Mucosa of rectum (tissue), 2 donors: ENCODE measurements around the gene CAT.

Source experiments
- H3K27ac ChIP-seq, 2 donors: one replicate each; pipeline ENCODE4 v1.7.0; 2013; ENCODE audit warnings: inconsistent platforms in 2 of 2, low read depth in 2 of 2, low read length in 2 of 2
- H3K27me3 ChIP-seq, 2 donors: one replicate each; pipeline ENCODE4 v1.7.0; 2013; ENCODE audit warnings: low read length in 2 of 2; ENCODE audit not compliant: control insufficient read depth in 2 of 2, insufficient read depth in 2 of 2
- H3K36me3 ChIP-seq, 2 donors: one replicate each; pipeline ENCODE4 v1.7.0; 2013; ENCODE audit warnings: low read length in 2 of 2; ENCODE audit not compliant: control insufficient read depth in 2 of 2, insufficient read depth in 2 of 2
- H3K4me1 ChIP-seq, 2 donors: one replicate each; pipeline ENCODE4 v1.7.0; 2013; ENCODE audit warnings: low read length in 2 of 2, mild to moderate bottlenecking in 1 of 2; ENCODE audit not compliant: control insufficient read depth in 2 of 2, insufficient read depth in 2 of 2
- H3K4me3 ChIP-seq, 2 donors: one replicate each; pipeline ENCODE4 v1.7.0; 2013; ENCODE audit warnings: low read length in 2 of 2
- H3K9ac ChIP-seq, 2 donors: one replicate each; pipeline ENCODE4 v1.7.0; 2013; ENCODE audit warnings: low read length in 2 of 2, low read depth in 1 of 2, mild to moderate bottlenecking in 1 of 2
- H3K9me3 ChIP-seq, 2 donors: one replicate each; pipeline ENCODE4 v1.7.0; 2013; ENCODE audit warnings: low read length in 2 of 2; ENCODE audit not compliant: control insufficient read depth in 2 of 2
- donor health status: healthy.
- donor health status: Normal muscosa, but diverticular disease.

The CAT gene

GRCh38 chr11:34505874-34506273 is 67.1 kb downstream of the CAT start:
- no peak overlapping the region for H3K27ac ChIP-seq
- H3K4me3 ChIP-seq, result no peak overlapping the region
- no peaks in the 10 kb centered on the region for H3K4me1 ChIP-seq
- no peaks in the 10 kb centered on the region for H3K27me3 ChIP-seq
- H3K36me3 ChIP-seq, result no peaks in the 10 kb centered on the region
- H3K9me3 ChIP-seq, result no peaks in the 10 kb centered on the region
- no peak overlapping the region for H3K9ac ChIP-seq

GRCh38 chr11:34507156-34507555 is 68.4 kb downstream of the CAT start:
- Histone ChIP-seq H3K36me3 (no peaks in the 10 kb centered on the region), H3K9ac (no peak overlapping the region), H3K27ac (no peak overlapping the region), H3K9me3 (no peaks in the 10 kb centered on the region), H3K4me3 (no peak overlapping the region), H3K27me3 (no peaks in the 10 kb centered on the region), H3K4me1 (no peaks in the 10 kb centered on the region)

GRCh38 chr11:34507610-34508009 is 68.9 kb downstream of the CAT start:
- Histone ChIP-seq H3K9ac (no peak overlapping the region), H3K27me3 (no peaks in the 10 kb centered on the region), H3K4me3 (no peak overlapping the region), H3K4me1 (no peaks in the 10 kb centered on the region), H3K27ac (no peak overlapping the region), H3K9me3 (no peaks in the 10 kb centered on the region), H3K36me3 (no peaks in the 10 kb centered on the region)

- Histone ChIP-seq H3K27ac (no peak overlapping the region), H3K4me3 (no peak overlapping the region), H3K27me3 (no peaks in the 10 kb centered on the region), H3K9me3 (no peaks in the 10 kb centered on the region), H3K36me3 (no peaks in the 10 kb centered on the region), H3K4me1 (no peaks in the 10 kb centered on the region), H3K9ac (no peak overlapping the region)
These were observed 69.8 kb downstream of the CAT start for GRCh38 chr11:34508524-34508923.

GRCh38 chr11:34509336-34509876 is 70.7 kb downstream of the CAT start:
- H3K27me3 ChIP-seq, result no peaks in the 10 kb centered on the region
- H3K4me1 ChIP-seq, result no peaks in the 10 kb centered on the region
- H3K9me3 ChIP-seq, result no peaks in the 10 kb centered on the region
- H3K36me3 ChIP-seq, result no peaks in the 10 kb centered on the region
- H3K27ac ChIP-seq, result no peak overlapping the region
- H3K9ac ChIP-seq, result no peak overlapping the region
- no peak overlapping the region for H3K4me3 ChIP-seq

GRCh38 chr11:34510218-34510617 is 71.5 kb downstream of the CAT start:
- H3K36me3 ChIP-seq, result no peaks in the 10 kb centered on the region
- no peaks in the 10 kb centered on the region for H3K4me1 ChIP-seq
- no peak overlapping the region for H3K9ac ChIP-seq
- H3K4me3 ChIP-seq, result no peak overlapping the region
- no peaks in the 10 kb centered on the region for H3K9me3 ChIP-seq
- no peaks in the 10 kb centered on the region for H3K27me3 ChIP-seq
- no peak overlapping the region for H3K27ac ChIP-seq

GRCh38 chr11:34510673-34511072 is 71.9 kb downstream of the CAT start:
- Histone ChIP-seq H3K27ac (no peak overlapping the region), H3K9ac (no peak overlapping the region), H3K4me1 (no peaks in the 10 kb centered on the region), H3K36me3 (no peaks in the 10 kb centered on the region), H3K4me3 (no peak overlapping the region), H3K27me3 (no peaks in the 10 kb centered on the region), H3K9me3 (no peaks in the 10 kb centered on the region)

DNA sequence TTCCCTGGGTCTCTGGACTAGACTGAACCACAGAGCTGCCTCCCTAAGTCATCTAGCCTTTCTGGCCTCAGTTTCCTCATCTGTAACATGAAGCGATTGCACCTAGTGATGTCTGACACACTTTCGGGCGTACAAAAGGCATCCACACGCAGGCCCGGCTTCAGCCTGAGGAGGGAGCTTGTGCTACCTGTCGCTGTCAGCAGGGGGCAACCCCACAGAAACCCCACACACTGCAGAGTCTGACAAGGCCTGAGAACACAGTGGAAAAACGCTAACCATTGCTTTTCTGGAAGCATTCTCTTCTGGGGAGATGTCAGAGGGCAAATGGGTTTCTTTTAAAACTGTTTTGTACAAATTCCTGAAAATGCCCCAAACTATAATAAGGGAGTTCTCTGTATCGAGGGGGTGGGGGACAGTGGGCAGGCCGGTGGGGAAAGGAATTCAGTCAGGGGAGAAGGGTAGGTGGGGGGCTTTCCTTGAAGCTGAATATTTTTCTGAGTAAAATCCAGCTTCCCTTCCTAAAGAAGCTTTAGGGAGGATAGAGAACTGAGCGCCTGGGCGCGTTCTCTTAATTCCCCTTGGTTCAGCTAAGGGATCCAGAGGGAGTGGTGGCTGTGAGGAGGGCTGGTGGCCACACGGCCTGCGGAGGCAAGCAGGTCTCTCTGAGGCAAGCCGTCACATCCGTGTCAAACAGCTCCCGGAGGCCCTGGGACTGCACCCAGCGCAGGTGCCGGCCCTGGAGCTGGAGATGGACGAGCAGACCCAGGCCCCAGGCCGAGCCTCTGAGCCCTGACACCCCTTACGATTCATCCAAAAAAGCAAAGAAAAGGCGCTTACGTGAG is 74.3 kb downstream of the CAT start:
- Histone ChIP-seq H3K4me3 (no peak overlapping the region), H3K9ac (no peak overlapping the region), H3K9me3 (no peaks in the 10 kb centered on the region), H3K4me1 (no peaks in the 10 kb centered on the region), H3K36me3 (no peaks in the 10 kb centered on the region), H3K27ac (no peak overlapping the region), H3K27me3 (no peaks in the 10 kb centered on the region)

DNA sequence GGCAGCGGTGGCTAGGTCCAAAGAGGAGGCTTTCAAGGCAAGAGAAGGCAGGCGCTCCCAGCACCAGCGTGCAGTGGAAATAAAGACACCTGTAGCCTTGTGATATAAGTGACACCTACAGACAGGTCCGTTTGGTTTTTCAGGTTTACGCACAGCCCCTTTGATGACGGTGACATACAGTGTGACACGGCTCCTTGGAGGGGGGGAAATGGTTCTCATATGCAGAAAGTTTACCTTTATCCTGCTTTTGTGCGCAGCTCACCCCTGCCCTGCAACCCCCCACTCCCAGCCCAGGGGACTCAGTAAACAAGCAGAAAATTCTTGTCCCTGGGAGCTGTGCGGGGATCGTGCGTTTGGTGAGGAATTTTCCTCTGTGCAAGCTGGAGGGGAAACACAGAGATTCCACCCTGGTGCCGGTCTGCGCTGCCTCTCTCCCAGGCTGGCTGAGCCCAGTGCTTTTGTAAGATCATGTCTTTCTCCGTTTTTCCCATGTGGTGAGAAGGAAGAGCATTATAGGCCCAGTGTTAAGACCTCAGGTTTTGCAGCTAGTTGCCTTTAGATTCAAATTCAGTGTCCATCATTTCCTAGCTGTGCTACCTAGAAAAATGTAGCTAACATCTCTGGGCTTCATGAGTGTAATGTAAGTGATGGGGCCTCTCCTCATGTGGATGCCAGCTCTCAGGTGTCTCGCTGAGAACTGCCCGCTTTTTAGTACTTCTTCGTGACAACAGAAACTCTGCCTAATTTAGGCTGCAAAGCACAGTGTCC is 75.1 kb downstream of the CAT start, which contains the start of gene ELF5:
ELF5 (minus strand) TSS at position 113 of the 768 bp plus-strand sequence. CDS start 8,045 bp downstream, outside the sequence.
- no peak within 1 kb of the TSS for H3K4me3 ChIP-seq
- H3K27me3 ChIP-seq, result no peaks in the 10 kb centered on the region
- H3K36me3 ChIP-seq, result no peaks in the 10 kb centered on the region
- H3K4me1 ChIP-seq, result no peaks in the 10 kb centered on the region
- no peaks in the 10 kb centered on the region for H3K9me3 ChIP-seq
- no peak within 1 kb of the TSS for H3K27ac ChIP-seq
- H3K9ac ChIP-seq, result no peak within 1 kb of the TSS

- Histone ChIP-seq H3K27me3 (no peaks in the 10 kb centered on the region), H3K36me3 (no peaks in the 10 kb centered on the region), H3K9ac (no peak overlapping the region), H3K4me1 (no peaks in the 10 kb centered on the region), H3K4me3 (no peak overlapping the region), H3K9me3 (no peaks in the 10 kb centered on the region), H3K27ac (no peak overlapping the region)
These were observed 75.9 kb downstream of the CAT start for GRCh38 chr11:34514597-34514996.
